ENCODE data around the gene FGD5.
A peak's percentile ranks its signal among the peaks of the same experiment; 100 is the strongest.
"Not testable (repeated sequence)": the region's sequence is repeated elsewhere in the genome, so short reads cannot be mapped to it uniquely, and the experiment has no call there.

Gene FGD5

GRCh38 chr3:14803981-14804834 lies 14.6 kb upstream of the FGD5 start:
- H3K4me3 ChIP-seq (ENCODE audit: low read length), result no peak overlapping the region
- no peaks in the 10 kb centered on the region for H3K4me1 ChIP-seq (ENCODE audit: control insufficient read depth, insufficient read depth, low read length)
- H3K27ac ChIP-seq (ENCODE audit: low read depth, low read length), result no peak overlapping the region
- H3K27me3 ChIP-seq (ENCODE audit: control insufficient read depth, insufficient read depth, low read length), result no peaks in the 10 kb centered on the region
- no peak overlapping the region for H3K9ac ChIP-seq (ENCODE audit: low read length)
- no peaks in the 10 kb centered on the region for H3K36me3 ChIP-seq (ENCODE audit: control insufficient read depth, insufficient read depth, low read length)

DNA sequence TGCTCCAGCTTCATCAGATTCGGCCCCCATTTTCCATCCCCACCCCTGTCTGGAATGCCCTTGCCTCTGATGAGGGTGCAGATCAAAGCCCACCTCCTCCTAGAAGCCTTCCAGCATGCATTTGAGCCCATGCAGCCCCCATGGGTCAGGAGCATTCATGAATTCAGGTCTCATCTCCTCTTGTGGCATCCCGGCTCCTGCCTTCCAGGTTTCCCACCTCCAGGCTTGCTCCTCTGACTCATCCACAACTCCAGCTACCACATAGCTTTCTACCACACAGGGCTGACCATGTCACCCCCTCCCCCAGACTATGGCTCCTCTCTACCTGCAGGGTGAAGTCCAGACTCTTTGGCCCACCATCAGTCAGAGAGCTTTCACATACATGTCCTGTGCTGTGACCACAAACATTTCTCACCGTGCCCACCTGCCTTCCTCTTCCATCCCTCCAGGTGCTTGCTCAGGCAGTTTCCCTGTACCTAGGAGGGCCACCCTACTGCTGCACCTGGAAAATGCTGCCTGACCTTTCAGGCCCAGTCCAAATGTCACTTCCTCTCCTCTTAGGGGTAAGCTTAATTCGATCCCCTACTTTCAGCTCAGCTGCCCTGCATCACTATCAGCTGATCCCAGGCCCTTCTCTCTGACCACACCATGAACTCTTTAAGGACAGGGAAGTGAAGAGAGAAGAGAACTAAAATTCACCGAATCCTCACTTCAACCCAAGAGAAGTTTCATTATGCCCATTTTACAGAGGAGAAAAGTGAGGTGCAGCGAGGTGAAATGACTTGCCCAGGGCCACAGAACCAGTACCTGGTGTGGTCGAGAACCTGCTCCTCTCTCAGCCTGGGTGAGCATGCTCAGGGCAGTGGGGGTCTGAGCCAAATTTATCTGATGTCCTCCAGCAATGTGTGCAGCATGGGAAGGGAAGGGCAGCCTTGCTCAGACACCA lies 13.7 kb upstream of the FGD5 start:
- Histone ChIP-seq H3K27me3 (ENCODE audit: control insufficient read depth, insufficient read depth, low read length) (no peaks in the 10 kb centered on the region), H3K4me1 (ENCODE audit: control insufficient read depth, insufficient read depth, low read length) (no peaks in the 10 kb centered on the region), H3K36me3 (ENCODE audit: control insufficient read depth, insufficient read depth, low read length) (no peaks in the 10 kb centered on the region), H3K27ac (ENCODE audit: low read depth, low read length) (no peak overlapping the region), H3K4me3 (ENCODE audit: low read length) (no peak overlapping the region), H3K9ac (ENCODE audit: low read length) (no peak overlapping the region)

DNA sequence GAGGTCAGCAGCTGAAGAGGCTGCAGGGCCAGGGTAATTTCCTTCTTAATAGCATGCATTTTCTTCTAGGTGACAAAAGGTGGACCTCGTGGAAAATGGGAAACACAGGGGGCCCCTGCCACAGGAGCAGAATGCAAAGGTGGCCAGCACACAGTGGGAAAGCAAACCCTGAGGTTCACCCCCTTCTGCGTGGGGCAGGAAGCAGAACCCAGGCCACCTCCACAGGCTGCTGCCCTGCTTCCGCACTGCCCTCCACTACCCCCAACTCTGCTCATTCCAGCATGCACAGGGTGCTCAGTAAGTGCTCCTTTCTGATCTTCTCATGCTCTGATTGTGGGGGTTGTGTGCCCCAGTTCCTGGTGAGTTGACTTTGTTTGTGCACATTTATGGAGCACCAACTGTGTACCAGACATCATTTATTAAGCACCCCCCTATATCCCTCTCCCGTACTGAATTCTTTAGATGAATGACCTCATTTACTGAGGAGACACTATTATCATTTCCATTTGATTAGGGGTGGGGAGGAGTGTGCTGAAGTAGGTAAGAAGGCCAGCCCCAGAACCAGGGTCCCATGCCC lies 12.7 kb upstream of the FGD5 start:
- Histone ChIP-seq H3K27ac (ENCODE audit: low read depth, low read length) (no peak overlapping the region), H3K4me1 (ENCODE audit: control insufficient read depth, insufficient read depth, low read length) (no peaks in the 10 kb centered on the region), H3K36me3 (ENCODE audit: control insufficient read depth, insufficient read depth, low read length) (no peaks in the 10 kb centered on the region), H3K27me3 (ENCODE audit: control insufficient read depth, insufficient read depth, low read length) (no peaks in the 10 kb centered on the region), H3K9ac (ENCODE audit: low read length) (no peak overlapping the region), H3K4me3 (ENCODE audit: low read length) (no peak overlapping the region)

DNA sequence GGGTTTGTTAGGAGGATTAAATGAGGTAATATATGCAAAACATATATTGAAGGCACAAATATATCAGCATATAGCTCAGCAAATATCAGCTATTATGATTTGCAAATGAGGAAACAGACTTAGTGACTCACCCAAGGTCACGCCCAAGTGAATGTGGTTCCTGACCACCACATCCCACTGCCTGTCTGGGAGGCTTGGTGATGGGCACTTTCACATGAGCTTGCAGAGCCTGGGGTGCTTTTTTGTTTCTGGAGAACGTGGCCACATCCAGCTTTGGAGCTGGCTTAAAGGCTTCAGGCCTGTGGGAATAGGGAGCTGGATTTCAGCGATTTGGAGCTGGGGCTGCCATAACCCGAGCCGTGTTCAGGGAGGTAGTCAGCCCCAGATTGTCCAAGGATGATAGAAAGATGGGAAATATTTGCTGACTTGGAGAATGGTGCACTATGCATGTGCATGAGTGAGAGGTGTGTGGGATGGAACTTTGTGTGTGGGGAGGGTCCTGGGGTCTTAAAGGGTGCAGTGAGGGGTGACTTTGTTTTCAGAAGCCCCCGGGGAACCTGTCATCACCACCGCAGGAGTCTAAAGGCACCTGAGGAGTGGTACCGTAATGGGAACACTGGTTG lies 12.0 kb upstream of the FGD5 start:
- Histone ChIP-seq H3K4me1 (ENCODE audit: control insufficient read depth, insufficient read depth, low read length) (no peaks in the 10 kb centered on the region), H3K36me3 (ENCODE audit: control insufficient read depth, insufficient read depth, low read length) (no peaks in the 10 kb centered on the region), H3K4me3 (ENCODE audit: low read length) (no peak overlapping the region), H3K27me3 (ENCODE audit: control insufficient read depth, insufficient read depth, low read length) (peaks cover 3% of the 10 kb centered on the region), H3K9ac (ENCODE audit: low read length) (no peak overlapping the region), H3K27ac (ENCODE audit: low read depth, low read length) (no peak overlapping the region)

DNA sequence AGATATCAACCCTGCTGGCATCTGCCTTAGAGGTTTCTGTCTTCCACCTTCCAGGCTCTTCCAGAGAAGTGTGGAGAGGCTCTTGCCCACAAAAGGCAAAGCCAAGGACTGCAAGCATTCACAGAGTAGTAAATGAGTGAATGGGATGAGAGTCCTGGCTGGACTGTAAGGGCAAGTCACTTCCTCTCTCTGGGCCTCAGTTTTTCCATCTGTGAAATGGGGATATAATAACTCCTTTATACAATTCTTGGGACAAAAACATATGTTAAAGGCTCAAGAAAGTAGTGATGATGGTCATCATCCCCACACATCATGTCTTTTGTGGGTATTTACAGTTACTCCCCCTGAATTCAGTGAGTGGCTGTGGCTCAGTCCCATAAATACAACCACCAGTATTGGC lies 10.7 kb upstream of the FGD5 start:
- no peaks in the 10 kb centered on the region for H3K4me1 ChIP-seq (ENCODE audit: control insufficient read depth, insufficient read depth, low read length)
- H3K9ac ChIP-seq (ENCODE audit: low read length), result no peak overlapping the region
- H3K27ac ChIP-seq (ENCODE audit: low read depth, low read length), result no peak overlapping the region
- H3K36me3 ChIP-seq (ENCODE audit: control insufficient read depth, insufficient read depth, low read length), result no peaks in the 10 kb centered on the region
- H3K4me3 ChIP-seq (ENCODE audit: low read length), result no peak overlapping the region
- H3K27me3 ChIP-seq (ENCODE audit: control insufficient read depth, insufficient read depth, low read length), result peaks cover 3% of the 10 kb centered on the region

DNA sequence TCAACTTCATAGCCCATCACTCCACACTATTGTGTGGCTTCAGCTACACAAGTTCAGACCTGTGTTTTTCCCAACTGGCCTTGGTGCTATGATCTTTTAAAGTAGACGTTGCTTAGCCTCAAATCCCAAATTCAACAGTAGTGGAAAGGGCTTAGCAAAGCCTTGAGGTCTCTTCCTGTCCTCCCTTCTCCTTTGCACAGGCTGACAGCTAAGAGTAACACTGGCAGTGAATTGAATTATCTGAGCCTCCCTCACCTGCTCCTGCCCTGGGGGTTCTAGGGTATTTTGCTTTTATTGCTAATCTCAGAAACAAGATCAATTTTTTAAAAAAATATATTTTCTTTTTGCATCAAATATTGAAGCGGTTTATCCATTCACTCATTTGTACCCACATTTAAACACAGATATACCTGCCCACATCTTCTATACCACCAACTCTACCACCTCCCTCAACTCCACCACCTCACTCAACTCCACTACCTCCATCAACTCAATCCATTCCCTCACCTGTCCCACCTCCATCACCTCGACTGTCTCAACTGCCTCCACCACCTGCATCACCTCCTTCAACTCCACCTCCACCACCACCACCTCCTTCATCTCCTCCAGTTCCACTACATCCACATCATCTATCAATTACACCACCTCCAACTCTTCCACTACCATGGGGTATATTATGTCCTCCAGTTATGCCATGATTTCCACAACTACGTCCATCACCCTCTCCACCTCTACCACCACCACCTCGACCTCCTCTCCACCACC lies 10.1 kb upstream of the FGD5 start:
- Histone ChIP-seq H3K27me3 (ENCODE audit: control insufficient read depth, insufficient read depth, low read length) (peaks cover 3% of the 10 kb centered on the region), H3K27ac (ENCODE audit: low read depth, low read length) (no peak overlapping the region), H3K36me3 (ENCODE audit: control insufficient read depth, insufficient read depth, low read length) (no peaks in the 10 kb centered on the region), H3K9ac (ENCODE audit: low read length) (no peak overlapping the region), H3K4me1 (ENCODE audit: control insufficient read depth, insufficient read depth, low read length) (no peaks in the 10 kb centered on the region), H3K4me3 (ENCODE audit: low read length) (no peak overlapping the region)

- not testable (repeated sequence) for H3K36me3 ChIP-seq (ENCODE audit: control insufficient read depth, insufficient read depth, low read length); H3K9ac ChIP-seq (ENCODE audit: low read length); H3K27ac ChIP-seq (ENCODE audit: low read depth, low read length); H3K4me1 ChIP-seq (ENCODE audit: control insufficient read depth, insufficient read depth, low read length); H3K4me3 ChIP-seq (ENCODE audit: low read length); H3K27me3 ChIP-seq (ENCODE audit: control insufficient read depth, insufficient read depth, low read length)
These were observed 9.2 kb upstream of the FGD5 start for GRCh38 chr3:14809611-14810010.

DNA sequence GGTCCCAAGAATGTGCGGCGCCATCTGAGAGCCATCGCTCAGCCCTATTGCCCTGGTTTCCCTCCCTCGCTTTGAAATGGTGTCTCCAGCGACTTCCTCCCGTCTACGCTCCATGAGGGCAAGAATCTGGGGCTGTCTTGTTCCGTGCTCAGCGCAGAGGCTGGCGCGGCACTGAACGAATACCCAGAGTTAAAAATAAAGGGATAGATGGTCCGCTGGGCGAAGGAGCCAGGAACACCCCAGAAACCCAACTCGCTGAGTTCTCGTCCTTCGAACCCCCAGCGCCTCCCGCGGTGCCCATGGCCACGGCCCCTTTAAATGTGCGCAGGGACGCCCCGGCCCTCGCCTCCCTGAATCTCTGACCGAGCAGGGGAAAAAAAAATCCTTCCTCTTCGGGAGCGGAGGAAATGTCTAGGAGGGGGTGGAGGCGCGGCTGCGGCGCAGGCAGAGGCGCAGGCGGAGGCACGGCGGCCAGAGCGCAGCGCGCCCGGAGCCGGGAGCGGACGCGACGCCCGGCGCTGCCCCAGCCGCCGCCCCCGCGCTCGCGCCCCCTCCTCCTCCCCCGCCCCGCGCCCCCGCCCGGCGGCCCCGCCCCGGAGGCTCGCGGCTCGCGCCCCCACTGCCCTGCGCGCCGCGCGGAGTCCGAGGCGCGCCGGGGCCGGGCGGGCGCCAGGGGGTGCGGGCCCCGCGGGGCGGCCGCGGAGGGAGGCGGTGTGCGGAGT lies 8.5 kb upstream of the FGD5 start:
- Histone ChIP-seq H3K4me1 (ENCODE audit: control insufficient read depth, insufficient read depth, low read length) (no peaks in the 10 kb centered on the region), H3K4me3 (ENCODE audit: low read length) (peak overlapping the region; percentile 61), H3K36me3 (ENCODE audit: control insufficient read depth, insufficient read depth, low read length) (no peaks in the 10 kb centered on the region), H3K9ac (ENCODE audit: low read length) (no peak overlapping the region), H3K27ac (ENCODE audit: low read depth, low read length) (no peak overlapping the region), H3K27me3 (ENCODE audit: control insufficient read depth, insufficient read depth, low read length) (peaks cover 3% of the 10 kb centered on the region)

DNA sequence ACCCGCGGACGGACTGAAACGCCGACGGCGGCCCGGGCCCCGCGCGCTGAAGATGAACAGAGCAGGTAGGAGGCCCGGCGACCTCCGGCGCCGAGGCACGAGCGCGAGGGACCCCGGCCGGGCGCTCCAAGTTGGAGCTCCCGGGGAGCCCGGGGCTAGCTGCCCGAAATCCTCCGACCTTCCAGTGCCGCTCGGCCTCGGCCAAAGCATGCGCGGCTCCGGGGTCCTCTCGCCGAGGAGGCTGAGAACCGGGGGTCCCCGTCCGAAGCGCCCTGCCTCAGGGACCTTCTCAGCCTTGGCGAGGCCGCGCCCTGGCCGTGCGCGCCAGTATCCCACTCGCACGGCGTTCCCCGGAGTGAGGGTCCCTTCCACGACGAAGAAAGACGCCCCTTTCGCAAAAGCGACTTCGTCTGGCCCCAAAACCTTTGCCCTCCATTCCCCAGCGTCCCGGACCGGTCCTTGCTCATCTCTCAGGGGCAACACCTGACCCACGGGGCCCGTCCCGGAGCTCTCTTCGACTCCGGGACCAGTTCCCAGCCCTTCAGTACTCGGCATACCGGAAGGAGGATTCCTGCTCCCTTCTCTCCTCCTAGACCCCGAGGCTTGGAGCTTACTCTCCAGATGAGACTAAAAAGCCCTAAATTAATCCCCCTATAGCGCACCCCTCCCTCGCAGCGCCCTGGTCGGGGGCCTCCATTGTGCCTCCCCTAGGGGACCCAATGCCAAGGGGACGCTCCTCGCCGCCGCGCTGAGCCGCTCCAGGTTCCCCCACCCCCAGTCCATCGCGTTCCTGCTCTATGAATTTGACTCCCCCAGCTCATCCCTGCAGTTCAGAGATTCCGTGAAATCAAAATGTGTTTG lies 7.7 kb upstream of the FGD5 start:
- Histone ChIP-seq H3K27me3 (ENCODE audit: control insufficient read depth, insufficient read depth, low read length) (peaks cover 3% of the 10 kb centered on the region), H3K4me1 (ENCODE audit: control insufficient read depth, insufficient read depth, low read length) (no peaks in the 10 kb centered on the region)

DNA sequence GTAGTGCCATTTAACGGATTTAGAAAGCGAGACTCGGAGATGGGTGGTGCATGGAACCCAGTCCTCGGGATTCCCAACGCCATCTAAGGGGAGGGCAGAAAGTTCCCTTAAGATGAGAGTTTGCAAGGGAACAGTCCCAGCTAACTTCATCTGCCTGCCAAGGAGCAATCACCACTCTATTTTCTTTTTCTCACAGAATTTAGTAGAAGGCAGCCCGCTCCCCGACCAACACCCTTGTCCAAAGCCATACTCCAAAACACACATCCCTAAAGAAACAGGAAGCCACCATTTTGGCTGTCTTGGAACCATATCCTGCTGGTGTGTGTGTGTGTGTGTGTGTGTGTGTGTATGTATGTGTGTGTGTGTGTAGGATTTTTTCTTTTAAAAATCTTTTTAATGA lies 7.1 kb upstream of the FGD5 start:
- Histone ChIP-seq H3K36me3 (ENCODE audit: control insufficient read depth, insufficient read depth, low read length) (no peaks in the 10 kb centered on the region), H3K27me3 (ENCODE audit: control insufficient read depth, insufficient read depth, low read length) (peaks cover 3% of the 10 kb centered on the region), H3K27ac (ENCODE audit: low read depth, low read length) (peak overlapping the region; percentile 3), H3K9ac (ENCODE audit: low read length) (no peak overlapping the region), H3K4me1 (ENCODE audit: control insufficient read depth, insufficient read depth, low read length) (no peaks in the 10 kb centered on the region), H3K4me3 (ENCODE audit: low read length) (peak overlapping the region; percentile 61)

More for the DNA sequence above, 7.7 kb upstream of the FGD5 start:
- H3K36me3 ChIP-seq (ENCODE audit: control insufficient read depth, insufficient read depth, low read length), result no peaks in the 10 kb centered on the region
- no peak overlapping the region for H3K9ac ChIP-seq (ENCODE audit: low read length)
- peak overlapping the region; percentile 61 for H3K4me3 ChIP-seq (ENCODE audit: low read length)
- peak overlapping the region; percentile 42 for H3K27ac ChIP-seq (ENCODE audit: low read depth, low read length)
